Chondrocyte (in vitro differentiated cells): Measurements from ENCODE around the gene TMEM138. TPM values are rescaled to one million over a fixed set of nuclear protein-coding genes. Genes with fewer than 3 reads are reported as not detected.

ENCODE experiments used
- DNase-seq: peaks from one replicate; pipeline ENCODE4 v3.0.0; 2021; ENCODE audit warnings: mixed read lengths, low spot score
- H3K27ac Mint-ChIP-seq: one replicate; pipeline ENCODE4 v1.8.0; 2021; ENCODE audit warnings: mild to moderate bottlenecking, moderate library complexity, mixed read lengths; ENCODE audit not compliant: unreplicated experiment
- H3K27me3 Mint-ChIP-seq: 2 replicates; pipeline ENCODE4 v1.8.0; 2021; ENCODE audit warnings: low read depth, mixed read lengths
- H3K36me3 Mint-ChIP-seq: 2 replicates; pipeline ENCODE4 v1.8.0; 2021; ENCODE audit warnings: low read depth, mixed read lengths
- H3K4me1 Mint-ChIP-seq: 2 replicates; pipeline ENCODE4 v1.8.0; 2021; ENCODE audit warnings: low read depth, mild to moderate bottlenecking, mixed read lengths
- H3K4me3 Mint-ChIP-seq: one replicate; pipeline ENCODE4 v1.8.0; 2021; ENCODE audit warnings: mild to moderate bottlenecking, moderate library complexity, mixed read lengths; ENCODE audit not compliant: unreplicated experiment
- H3K9me3 Mint-ChIP-seq: 2 replicates; pipeline ENCODE4 v1.8.0; 2021; ENCODE audit warnings: low read depth, mixed read lengths
- CTCF ChIP-seq: fragments of 200-600 bp; sonication (generic); IDR thresholded peaks from 2 replicates; pipeline ENCODE4 v1.5.0; 2021; ENCODE audit warnings: antibody characterized with exemption, mild to moderate bottlenecking, moderate library complexity
- total RNA-seq: library from RNA; stranded (reverse); gene quantifications from 3 replicates; pipeline ENCODE4 v1.2.1, GENCODE V29; 2021

TMEM138 gene
- total RNA-seq, 1 donor from 2014 or later, result 46.7 TPM

- no peaks in the 10 kb centered on the region for H3K9me3 Mint-ChIP-seq
- H3K36me3 Mint-ChIP-seq, result peaks cover 22% of the 10 kb centered on the region
- no peak for DNase-seq
- no peaks in the 10 kb centered on the region for H3K4me1 Mint-ChIP-seq
- H3K4me3 Mint-ChIP-seq, result no peak overlapping the region
- H3K27ac Mint-ChIP-seq, result no peak overlapping the region
- no peaks in the 10 kb centered on the region for H3K27me3 Mint-ChIP-seq
- TF ChIP-seq CTCF, result no peak
Observed at GRCh38 chr11:61349189-61349751, 12.9 kb upstream of the TMEM138 start.

- TF ChIP-seq CTCF, result no peak
- Mint-ChIP-seq H3K27me3 (no peaks in the 10 kb centered on the region), H3K27ac (no peak overlapping the region), H3K4me3 (no peak overlapping the region), H3K4me1 (no peaks in the 10 kb centered on the region), H3K36me3 (peaks cover 22% of the 10 kb centered on the region), H3K9me3 (no peaks in the 10 kb centered on the region)
- DNase-seq, result no peak
Observed at GRCh38 chr11:61349916-61350315, 12.3 kb upstream of the TMEM138 start.

GRCh38 chr11:61350336-61350735 is 11.8 kb upstream of the TMEM138 start:
- H3K36me3 Mint-ChIP-seq, result peaks cover 22% of the 10 kb centered on the region
- no peak for DNase-seq
- no peaks in the 10 kb centered on the region for H3K9me3 Mint-ChIP-seq
- no peak overlapping the region for H3K27ac Mint-ChIP-seq
- H3K4me3 Mint-ChIP-seq, result no peak overlapping the region
- H3K4me1 Mint-ChIP-seq, result no peaks in the 10 kb centered on the region
- no peaks in the 10 kb centered on the region for H3K27me3 Mint-ChIP-seq
- no peak for TF ChIP-seq CTCF

- H3K4me3 Mint-ChIP-seq, result no peak overlapping the region
- peaks cover 22% of the 10 kb centered on the region for H3K36me3 Mint-ChIP-seq
- H3K9me3 Mint-ChIP-seq, result no peaks in the 10 kb centered on the region
- no peaks in the 10 kb centered on the region for H3K27me3 Mint-ChIP-seq
- H3K27ac Mint-ChIP-seq, result no peak overlapping the region
- no peak for TF ChIP-seq CTCF
- no peaks in the 10 kb centered on the region for H3K4me1 Mint-ChIP-seq
- DNase-seq, result no peak
Observed at GRCh38 chr11:61350803-61351202, 11.4 kb upstream of the TMEM138 start.

- DNase-seq, result no peak
- Mint-ChIP-seq H3K4me3 (no peak overlapping the region), H3K27ac (no peak overlapping the region), H3K4me1 (no peaks in the 10 kb centered on the region), H3K36me3 (peaks cover 25% of the 10 kb centered on the region), H3K27me3 (no peaks in the 10 kb centered on the region), H3K9me3 (no peaks in the 10 kb centered on the region)
- TF ChIP-seq CTCF, result no peak
Observed at GRCh38 chr11:61352038-61352437, 10.1 kb upstream of the TMEM138 start.
